H1 (cell line): ENCODE data around the gene MMP24OS. TPM values are rescaled to one million over a fixed set of nuclear protein-coding genes. Genes with fewer than 3 reads are reported as not detected.

ENCODE experiments used
- CTCF ChIA-PET: fragments of 300-600 bp; sonication (Branson Sonifier 250); formaldehyde crosslinking; loops from one replicate; lab custom pipeline; 2021; ENCODE audit not compliant: partially characterized antibody; lab: Charles Lee
- POLR2A ChIA-PET: fragments of 300-600 bp; sonication (Branson Sonifier 250); formaldehyde crosslinking; loops from one replicate; lab custom pipeline; 2021; ENCODE audit warnings: inconsistent platforms; ENCODE audit not compliant: partially characterized antibody; lab: Charles Lee
- DNase-seq, 2 experiments: peaks; one replicate each; pipeline versions ENCODE4 v3.0.0 to v3.0.0-alpha.2; 2010 to 2022; ENCODE audit warnings: low spot score in 2 of 2, low read depth in 1 of 2, mixed read lengths in 1 of 2
- FAIRE-seq: peaks from 2 replicates; lab custom pipeline; 2011; peaks lifted over from hg19 to GRCh38; lab: Jason Lieb, UNC
- H2AFZ ChIP-seq: 2 replicates; pipeline ENCODE4 v1.8.1; 2012; ENCODE audit warnings: low read length, inconsistent platforms
- H2AK5ac ChIP-seq: 2 replicates; pipeline ENCODE4 v1.6.1; 2013; ENCODE audit warnings: low read depth, low read length
- H2BK120ac ChIP-seq: replicated peaks from 2 replicates; pipeline ENCODE3; 2013; ENCODE audit warnings: low read depth, low read length, inconsistent platforms
- H2BK12ac ChIP-seq: 2 replicates; pipeline ENCODE4 v1.6.1; 2013; ENCODE audit warnings: low read depth, low read length
- H2BK15ac ChIP-seq: 2 replicates; pipeline ENCODE4 v1.6.1; 2013; ENCODE audit warnings: low read length
- H2BK20ac ChIP-seq: 2 replicates; pipeline ENCODE4 v1.6.1; 2013; ENCODE audit warnings: low read length
- H2BK5ac ChIP-seq: 2 replicates; pipeline ENCODE4 v1.6.1; 2013; ENCODE audit warnings: low read depth, low read length
- H3K14ac ChIP-seq: 2 replicates; pipeline ENCODE4 v1.6.1; 2013; ENCODE audit warnings: inconsistent platforms; ENCODE audit not compliant: insufficient read length
- H3K18ac ChIP-seq: 2 replicates; pipeline ENCODE4 v1.6.1; 2013; ENCODE audit warnings: low read length; ENCODE audit errors: extremely low read depth
- H3K23ac ChIP-seq: 2 replicates; pipeline ENCODE4 v1.6.1; 2013; ENCODE audit warnings: inconsistent platforms; ENCODE audit not compliant: insufficient read length
- H3K23me2 ChIP-seq: 2 replicates; pipeline ENCODE4 v1.6.1; 2013; ENCODE audit warnings: low read depth, low read length
- H3K27ac ChIP-seq: 2 replicates; pipeline ENCODE4 v1.6.1; 2011; ENCODE audit warnings: low read depth, low read length, inconsistent platforms
- H3K27me3 ChIP-seq, 4 experiments: replicated peaks in 1 of 4; 1 replicate in 1 of 4; 2 replicates in 3 of 4; pipeline versions ENCODE4 v1.6.1 to v1.8.1; 2011 to 2013; ENCODE audit warnings: low read length in 3 of 4, mild to moderate bottlenecking in 3 of 4, inconsistent platforms in 2 of 4, mixed read lengths in 2 of 4, moderate library complexity in 1 of 4; ENCODE audit not compliant: control insufficient read depth in 3 of 4, insufficient read depth in 3 of 4; ENCODE audit errors: extremely low read depth in 1 of 4
- H3K36me3 ChIP-seq, 4 experiments: 2 replicates each; pipeline versions ENCODE4 v1.6.1 to v1.8.1; 2011 to 2013; ENCODE audit warnings: mild to moderate bottlenecking in 4 of 4, low read length in 3 of 4, moderate library complexity in 2 of 4, control low read depth in 1 of 4, inconsistent platforms in 1 of 4; ENCODE audit not compliant: insufficient read depth in 4 of 4, control insufficient read depth in 2 of 4
- H3K4ac ChIP-seq: replicated peaks from 2 replicates; pipeline ENCODE3; 2013; ENCODE audit warnings: low read length, low read depth, mixed read lengths, inconsistent platforms; ENCODE audit not compliant: insufficient read length
- H3K4me1 ChIP-seq, 4 experiments: replicated peaks in 1 of 4; 1 replicate in 1 of 4; 2 replicates in 3 of 4; pipeline versions ENCODE4 v1.6.1 to v1.8.1; 2011 to 2013; ENCODE audit warnings: low read length in 3 of 4, inconsistent platforms in 2 of 4, mixed read lengths in 1 of 4; ENCODE audit not compliant: insufficient read depth in 4 of 4, control insufficient read depth in 3 of 4
- H3K4me2 ChIP-seq, 2 experiments: 2 replicates each; pipeline versions ENCODE4 v1.6.1 to v1.8.1; 2011 to 2013; ENCODE audit warnings: low read depth in 2 of 2, low read length in 2 of 2, control low read depth in 1 of 2, inconsistent platforms in 1 of 2, mild to moderate bottlenecking in 1 of 2; ENCODE audit not compliant: insufficient read depth in 1 of 2
- H3K4me3 ChIP-seq, 4 experiments: fragments of 200-600, 300-600 bp in 1 of 4; sonication (generic), shearing (Covaris generic), sonication (Bioruptor Twin) in 1 of 4; 2 replicates each; pipeline versions ENCODE4 v1.5.1 to v1.8.1; 2011 to 2016; ENCODE audit warnings: low read length in 4 of 4, low read depth in 3 of 4, control low read depth in 2 of 4, inconsistent platforms in 2 of 4, mild to moderate bottlenecking in 2 of 4, mixed read lengths in 1 of 4, moderate library complexity in 1 of 4; ENCODE audit not compliant: insufficient read depth in 2 of 4; ENCODE audit errors: extremely low read depth in 1 of 4
- H3K56ac ChIP-seq: replicated peaks from 2 replicates; pipeline ENCODE3; 2013; ENCODE audit warnings: low read depth, mild to moderate bottlenecking, mixed read lengths, low read length, inconsistent platforms; ENCODE audit not compliant: insufficient read length
- H3K79me1 ChIP-seq: 2 replicates; pipeline ENCODE4 v1.6.1; 2013; ENCODE audit warnings: low read depth, low read length, control low read depth
- H3K79me2 ChIP-seq, 2 experiments: 2 replicates each; pipeline versions ENCODE4 v1.6.1 to v1.8.1; 2012 to 2013; ENCODE audit warnings: low read length in 2 of 2, mild to moderate bottlenecking in 2 of 2, inconsistent platforms in 1 of 2; ENCODE audit not compliant: insufficient read depth in 2 of 2, control insufficient read depth in 1 of 2
- H3K9ac ChIP-seq, 4 experiments: replicated peaks in 1 of 4; 1 replicate in 1 of 4; 2 replicates in 3 of 4; pipeline versions ENCODE4 v1.6.1 to v1.8.1; 2011 to 2013; ENCODE audit warnings: low read depth in 3 of 4, low read length in 3 of 4, control low read depth in 2 of 4, mild to moderate bottlenecking in 2 of 4, moderate library complexity in 2 of 4, inconsistent platforms in 1 of 4; ENCODE audit errors: extremely low read depth in 1 of 4
- H3K9me3 ChIP-seq, 2 experiments: 2 replicates each; pipeline versions ENCODE4 v1.6.1 to v1.8.1; 2012 to 2013; ENCODE audit warnings: mild to moderate bottlenecking in 2 of 2, moderate library complexity in 2 of 2, control low read depth in 1 of 2, inconsistent platforms in 1 of 2, low read depth in 1 of 2, low read length in 1 of 2, mixed read lengths in 1 of 2; ENCODE audit not compliant: insufficient read depth in 2 of 2
- H4K20me1 ChIP-seq, 2 experiments: replicated peaks in 1 of 2; 2 replicates each; pipeline versions ENCODE3 to v1.8.1; 2011 to 2013; ENCODE audit warnings: inconsistent platforms in 2 of 2, low read length in 2 of 2, mild to moderate bottlenecking in 1 of 2; ENCODE audit not compliant: insufficient read depth in 2 of 2, control insufficient read depth in 1 of 2
- H4K5ac ChIP-seq: 2 replicates; pipeline ENCODE4 v1.6.1; 2013; ENCODE audit warnings: low read length, low read depth, mixed read lengths, inconsistent platforms; ENCODE audit not compliant: insufficient read length
- H4K8ac ChIP-seq: 2 replicates; pipeline ENCODE4 v1.8.0; 2013; ENCODE audit warnings: mild to moderate bottlenecking, moderate library complexity, low read length, inconsistent platforms; ENCODE audit not compliant: insufficient read depth; ENCODE audit errors: extremely low read depth
- H4K91ac ChIP-seq: replicated peaks from 2 replicates; pipeline ENCODE3; 2013; ENCODE audit warnings: low read length, mixed read lengths, inconsistent platforms; ENCODE audit not compliant: insufficient read length
- ASH2L ChIP-seq: fragments of 200-600, 300-600 bp; sonication (generic); IDR thresholded peaks from one replicate; pipeline ENCODE4 v1.7.1; 2017; ENCODE audit warnings: low read length
- BRCA1 ChIP-seq: IDR thresholded peaks from 2 replicates; pipeline ENCODE4 v1.6.1; 2012; ENCODE audit warnings: low read depth, low read length, improper control_type of control experiment
- CEBPB ChIP-seq: IDR thresholded peaks from 2 replicates; pipeline ENCODE4 v1.6.1; 2012; ENCODE audit warnings: low read depth, low read length
- MAFK ChIP-seq: IDR thresholded peaks from 2 replicates; pipeline ENCODE4 v1.6.1; 2012; ENCODE audit warnings: low read depth, mild to moderate bottlenecking, improper control_type of control experiment, low read length
- POLR2AphosphoS5 ChIP-seq: IDR thresholded peaks from 2 replicates; pipeline ENCODE4 v1.6.1; 2011; ENCODE audit warnings: low read depth, low read length
- SIX5 ChIP-seq: IDR thresholded peaks from 2 replicates; pipeline ENCODE4 v1.6.1; 2011; ENCODE audit warnings: mild to moderate bottlenecking, low read depth, low read length
- SP1 ChIP-seq: IDR thresholded peaks from 2 replicates; pipeline ENCODE4 v1.6.1; 2011; ENCODE audit warnings: low read depth, low read length
- TBP ChIP-seq: IDR thresholded peaks from 2 replicates; pipeline ENCODE4 v1.6.1; 2011; ENCODE audit warnings: low read depth, low read length, improper control_type of control experiment
- TCF12 ChIP-seq: IDR thresholded peaks from 2 replicates; pipeline ENCODE4 v1.6.1; 2011; ENCODE audit warnings: low read depth, mild to moderate bottlenecking, low read length
- YY1 ChIP-seq: IDR thresholded peaks from 2 replicates; pipeline ENCODE4 v1.6.1; 2011; ENCODE audit warnings: low read depth, mild to moderate bottlenecking, low read length
- WGBS, 2 experiments: shearing (Covaris generic) in 1 of 2; methylation state at CpG; one replicate each; pipeline versions ENCODE4 v1.1.6 to v1.1.7; 2013 to 2015; ENCODE audit warnings: low lambda C conversion rate in 2 of 2, mixed read lengths in 2 of 2, inconsistent platforms in 1 of 2, low coverage in 1 of 2, missing lambda C conversion rate in 1 of 2; ENCODE audit not compliant: insufficient replicate concordance in 2 of 2, insufficient coverage in 1 of 2, insufficient read length in 1 of 2; ENCODE audit errors: extremely low coverage in 1 of 2, missing lambda C conversion rate in 1 of 2; 5-methylcytosine and 5-hydroxymethylcytosine counted together
- polyA plus RNA-seq, 7 experiments: library from polyadenylated mRNA; depleted of rRNA in 3 of 7; stranded (reverse) in 5 of 7; unstranded in 2 of 7; fragments of >200 nt in 5 of 7; fragments of 200-250 nt in 2 of 7; gene quantifications; 1 replicate in 5 of 7; 2 replicates in 1 of 7; 4 replicates in 1 of 7; pipeline versions ENCODE4 v1.2.1 to v1.2.3, GENCODE V29; 2011 to 2013; ENCODE audit warnings: missing spikeins in 2 of 7, mixed read lengths in 2 of 7
- total RNA-seq: library from RNA; stranded (reverse); fragmentation: NEBNext Ultra II Directional; extraction: Animal tissue kit (Norgen Biotek cat#: 25700); gene quantifications from 2 replicates; pipeline ENCODE4 v1.2.1, GENCODE V29; 2021

The MMP24OS gene
- total and polyA plus RNA-seq, 2 of the 8 experiments (the other 6 are each of a cell fraction or from before 2014, with no cell fraction given), result 19.0 to 21.3 TPM

GRCh38 chr20:35300469-35301262, 22.7 kb upstream of the MMP24OS start:
- ChIA-PET CTCF (interaction anchor here (0.9 to 13.8 kb wide), 5 partner anchors 21 to 232 kb away, joined by 3 to 104 read pairs (median 3); partner anchors contain the start of genes EIF6 and MMP24OS), POLR2A (interaction anchor here (0.6 to 2.8 kb wide), 2 partner anchors 16 to 229 kb away, joined by 5 to 16 read pairs; partner anchors contain the start of gene EIF6)
- Histone ChIP-seq H3K23me2 (no peaks in the 10 kb centered on the region), H3K4me2 (no peak overlapping the region), H3K23ac (no peak overlapping the region), H3K9ac (no peak overlapping the region), H2BK15ac (no peak overlapping the region), H2BK20ac (no peak overlapping the region), H3K4ac (no peak overlapping the region), H3K27me3 (no peaks in the 10 kb centered on the region), H4K20me1 (no peaks in the 10 kb centered on the region), H3K27ac (no peak overlapping the region), H2BK12ac (no peak overlapping the region), H4K8ac (no peak overlapping the region), H3K4me3 (no peak overlapping the region), H3K56ac (no peak overlapping the region), H2AFZ (no peak overlapping the region), H2BK5ac (no peak overlapping the region), H3K9me3 (no peaks in the 10 kb centered on the region), H2AK5ac (no peak overlapping the region), H3K36me3 (no peaks in the 10 kb centered on the region), H3K4me1 (peaks cover 0 to 4% (median 2%) of the 10 kb centered on the region in 4 experiments; a peak in 3 of 7 replicates), H4K5ac (no peak overlapping the region), H3K79me2 (no peaks in the 10 kb centered on the region), H2BK120ac (no peak overlapping the region), H4K91ac (no peak overlapping the region), H3K18ac (no peak overlapping the region), H3K14ac (no peak overlapping the region), H3K79me1 (no peaks in the 10 kb centered on the region)
- 86% methylated on average over 4 of the region's 4 CpGs; no CpG with 5 or more reads in 1 of the 2 experiments for WGBS, 2 experiments
- no peak for FAIRE-seq
- DNase-seq, result no peak
- TF ChIP-seq TBP (no peak), YY1 (no peak), ASH2L (no peak), TCF12 (no peak), MAFK (no peak), BRCA1 (no peak), CEBPB (no peak), SIX5 (no peak), SP1 (no peak), POLR2AphosphoS5 (no peak)
